ENCODE measurements around the gene TIMP2. TPM values are rescaled to one million over a fixed set of nuclear protein-coding genes. Genes with fewer than 3 reads are reported as not detected.
"Not testable (repeated sequence)": the region's sequence is repeated elsewhere in the genome, so short reads cannot be mapped to it uniquely, and the experiment has no call there.

Gene TIMP2
- total and polyA plus RNA-seq, 4 donors, result 8.9 to 37.6 (median 10.1) TPM

- TF ChIP-seq MAX (IDR thresholded peaks at IDR 0.05), result no peak
- no peak for TF ChIP-seq RAD21 (IDR thresholded peaks at IDR 0.05)
- TF ChIP-seq NR2F2 (IDR thresholded peaks at IDR 0.05), result no peak
Measured at GRCh38 chr17:78904371-78904770, 20.8 kb downstream of the TIMP2 start (continued).

GRCh38 chr17:78903101-78903779 lies 21.9 kb downstream of the TIMP2 start, which contains the start of gene CEP295NL:
Gene CEP295NL, minus strand, starts transcription at chr17:78903201. Its CDS starts 1,373 bp downstream, at chr17:78901828.
- no peak for TF ChIP-seq EGR1 (IDR thresholded peaks at IDR 0.05; ENCODE audit: low read depth in 2 of 2)
- WGBS, result 68% methylated on average over 17 of the region's 17 CpGs
- H3K9ac ChIP-seq (ENCODE audit: low read depth in 1 of 2, low read length in 2 of 2), result no peak within 1 kb of the TSS
- no peak within 1 kb of the TSS for H3K4me3 ChIP-seq (ENCODE audit: low read depth in 1 of 3, low read length in 3 of 3)
- peak; percentile 58 for DNase-seq (ENCODE audit: low spot score)
- H3K27ac ChIP-seq (ENCODE audit: low read depth in 1 of 2, low read length in 2 of 2), result no peak within 1 kb of the TSS
- H3K4me1 ChIP-seq (ENCODE audit: control insufficient read depth in 4 of 4, insufficient read depth in 4 of 4, low read length in 3 of 4), result no peaks in the 10 kb centered on the region
- H3K9me3 ChIP-seq (ENCODE audit: control insufficient read depth in 4 of 4, low read length in 3 of 4), result no peaks in the 10 kb centered on the region
- no peaks in the 10 kb centered on the region for H3K36me3 ChIP-seq (ENCODE audit: control insufficient read depth in 4 of 4, insufficient read depth in 3 of 4, low read depth in 1 of 4, low read length in 3 of 4)
- no peaks in the 10 kb centered on the region for H3K27me3 ChIP-seq (ENCODE audit: control insufficient read depth in 4 of 4, insufficient read depth in 4 of 4, low read length in 3 of 4)

GRCh38 chr17:78902231-78902630 lies 23.0 kb downstream of the TIMP2 start:
- not testable (repeated sequence) for H3K27ac ChIP-seq (ENCODE audit: low read depth in 1 of 2, low read length in 2 of 2); H3K4me1 ChIP-seq (ENCODE audit: control insufficient read depth in 4 of 4, insufficient read depth in 4 of 4, low read length in 3 of 4)

GRCh38 chr17:78901806-78902205 lies 23.4 kb downstream of the TIMP2 start:
- Histone ChIP-seq H3K36me3 (ENCODE audit: control insufficient read depth in 4 of 4, insufficient read depth in 3 of 4, low read depth in 1 of 4, low read length in 3 of 4) (no peaks in the 10 kb centered on the region), H3K9me3 (ENCODE audit: control insufficient read depth in 4 of 4, low read length in 3 of 4) (no peaks in the 10 kb centered on the region)

More at GRCh38 chr17:78902231-78902630, 23.0 kb downstream of the TIMP2 start:
- DNase-seq (ENCODE audit: low spot score); H3K9me3 ChIP-seq (ENCODE audit: control insufficient read depth in 4 of 4, low read length in 3 of 4); H3K27me3 ChIP-seq (ENCODE audit: control insufficient read depth in 4 of 4, insufficient read depth in 4 of 4, low read length in 3 of 4); H3K9ac ChIP-seq (ENCODE audit: low read depth in 1 of 2, low read length in 2 of 2); H3K36me3 ChIP-seq (ENCODE audit: control insufficient read depth in 4 of 4, insufficient read depth in 3 of 4, low read depth in 1 of 4, low read length in 3 of 4); H3K4me3 ChIP-seq (ENCODE audit: low read depth in 1 of 3, low read length in 3 of 3): not testable (repeated sequence)
- WGBS, result 91% methylated on average over 8 of the region's 8 CpGs

GRCh38 chr17:78900816-78901215 lies 24.4 kb downstream of the TIMP2 start:
- no peak for DNase-seq (ENCODE audit: low spot score)
- Histone ChIP-seq H3K9me3 (ENCODE audit: control insufficient read depth in 4 of 4, low read length in 3 of 4) (no peaks in the 10 kb centered on the region), H3K4me1 (ENCODE audit: control insufficient read depth in 4 of 4, insufficient read depth in 4 of 4, low read length in 3 of 4) (peaks cover 0 to 5% (median 0%) of the 10 kb centered on the region in 4 donors), H3K27ac (ENCODE audit: low read depth in 1 of 2, low read length in 2 of 2) (no peak overlapping the region), H3K4me3 (ENCODE audit: low read depth in 1 of 3, low read length in 3 of 3) (no peak overlapping the region), H3K27me3 (ENCODE audit: control insufficient read depth in 4 of 4, insufficient read depth in 4 of 4, low read length in 3 of 4) (no peaks in the 10 kb centered on the region), H3K9ac (ENCODE audit: low read depth in 1 of 2, low read length in 2 of 2) (no peak overlapping the region), H3K36me3 (ENCODE audit: control insufficient read depth in 4 of 4, insufficient read depth in 3 of 4, low read depth in 1 of 4, low read length in 3 of 4) (no peaks in the 10 kb centered on the region)
- no peak for TF ChIP-seq YY1 (IDR thresholded peaks at IDR 0.05)
- TF ChIP-seq NR2F2 (IDR thresholded peaks at IDR 0.05), result no peak
- TF ChIP-seq REST (IDR thresholded peaks at IDR 0.05), result no peak
- no peak for TF ChIP-seq GABPA (IDR thresholded peaks at IDR 0.05 in 1 of 2, conservative IDR thresholded peaks at IDR 0.05 in 1 of 2)
- no peak for TF ChIP-seq FOXA2 (IDR thresholded peaks at IDR 0.05)
- TF ChIP-seq JUND (IDR thresholded peaks at IDR 0.05), result no peak
- no peak for TF ChIP-seq ZBTB33 (IDR thresholded peaks at IDR 0.05)
- TF ChIP-seq TAF1 (conservative IDR thresholded peaks at IDR 0.05), result no peak
- no peak for TF ChIP-seq ATF3 (IDR thresholded peaks at IDR 0.05)
- no peak for TF ChIP-seq FOXA1 (IDR thresholded peaks at IDR 0.05)
- 87% methylated on average over 29 of the region's 29 CpGs for WGBS

More at GRCh38 chr17:78901806-78902205, 23.4 kb downstream of the TIMP2 start:
- Histone ChIP-seq H3K9ac (ENCODE audit: low read depth in 1 of 2, low read length in 2 of 2) (no peak overlapping the region), H3K27me3 (ENCODE audit: control insufficient read depth in 4 of 4, insufficient read depth in 4 of 4, low read length in 3 of 4) (no peaks in the 10 kb centered on the region), H3K27ac (ENCODE audit: low read depth in 1 of 2, low read length in 2 of 2) (no peak overlapping the region), H3K4me3 (ENCODE audit: low read depth in 1 of 3, low read length in 3 of 3) (no peak overlapping the region), H3K4me1 (ENCODE audit: control insufficient read depth in 4 of 4, insufficient read depth in 4 of 4, low read length in 3 of 4) (no peaks in the 10 kb centered on the region)
- DNase-seq (ENCODE audit: low spot score), result no peak
- 95% methylated on average over 10 of the region's 10 CpGs for WGBS
- TF ChIP-seq FOXA1 (IDR thresholded peaks at IDR 0.05) (no peak), NR2F2 (IDR thresholded peaks at IDR 0.05) (no peak)
